Ecto neural progenitor cell (in vitro differentiated cells): ENCODE measurements around the gene LY6G6D.

ENCODE experiments used
- DNase-seq: peaks from one replicate; pipeline ENCODE4 v3.0.0-alpha.2; 2018; ENCODE audit warnings: low spot score

Gene LY6G6D

GRCh38 chr6:31720196-31720770 lies 5.1 kb downstream of the LY6G6D start:
- no peak for DNase-seq

GRCh38 chr6:31721351-31722020 lies 6.3 kb downstream of the LY6G6D start, which contains the start of gene LY6G6C:
TSS of gene LY6G6C (minus strand) at chr6:31721746. CDS start at chr6:31721679, 67 bp downstream.
- no peak for DNase-seq

GRCh38 chr6:31722173-31722572 lies 7.0 kb downstream of the LY6G6D start:
- no peak for DNase-seq

DNA sequence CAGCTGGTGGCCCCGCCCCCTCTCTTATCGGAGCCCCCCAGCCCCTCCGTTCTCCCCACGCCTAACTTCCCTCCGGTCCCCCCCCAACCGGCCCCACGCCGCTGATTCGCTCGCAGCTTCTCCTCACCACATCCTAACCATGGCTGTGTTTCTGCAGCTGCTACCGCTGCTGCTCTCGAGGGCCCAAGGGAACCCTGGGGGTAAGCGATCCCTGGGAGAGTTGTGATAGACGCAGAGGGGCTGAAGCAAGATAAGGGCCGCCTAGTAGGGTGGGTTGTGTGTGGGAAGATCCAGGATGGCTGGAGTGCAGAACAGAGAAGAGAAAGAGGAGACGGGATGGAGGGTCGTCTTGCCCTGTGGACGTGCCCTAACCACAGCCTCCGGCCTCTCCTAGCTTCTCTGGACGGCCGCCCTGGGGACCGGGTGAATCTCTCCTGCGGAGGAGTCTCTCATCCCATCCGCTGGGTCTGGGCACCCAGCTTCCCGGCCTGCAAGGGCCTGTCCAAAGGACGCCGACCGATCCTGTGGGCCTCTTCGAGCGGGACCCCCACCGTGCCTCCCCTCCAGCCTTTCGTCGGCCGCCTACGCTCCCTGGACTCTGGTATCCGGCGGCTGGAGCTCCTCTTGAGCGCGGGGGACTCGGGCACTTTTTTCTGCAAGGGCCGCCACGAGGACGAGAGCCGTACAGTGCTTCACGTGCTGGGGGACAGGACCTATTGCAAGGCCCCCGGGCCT lies 8.3 kb downstream of the LY6G6D start, which contains the start of gene MPIG6B:
Gene MPIG6B, plus strand, starts transcription at position 129 of the 735 bp plus-strand sequence. Its CDS starts 11 bp downstream, at position 140.
- DNase-seq: no peak

DNA sequence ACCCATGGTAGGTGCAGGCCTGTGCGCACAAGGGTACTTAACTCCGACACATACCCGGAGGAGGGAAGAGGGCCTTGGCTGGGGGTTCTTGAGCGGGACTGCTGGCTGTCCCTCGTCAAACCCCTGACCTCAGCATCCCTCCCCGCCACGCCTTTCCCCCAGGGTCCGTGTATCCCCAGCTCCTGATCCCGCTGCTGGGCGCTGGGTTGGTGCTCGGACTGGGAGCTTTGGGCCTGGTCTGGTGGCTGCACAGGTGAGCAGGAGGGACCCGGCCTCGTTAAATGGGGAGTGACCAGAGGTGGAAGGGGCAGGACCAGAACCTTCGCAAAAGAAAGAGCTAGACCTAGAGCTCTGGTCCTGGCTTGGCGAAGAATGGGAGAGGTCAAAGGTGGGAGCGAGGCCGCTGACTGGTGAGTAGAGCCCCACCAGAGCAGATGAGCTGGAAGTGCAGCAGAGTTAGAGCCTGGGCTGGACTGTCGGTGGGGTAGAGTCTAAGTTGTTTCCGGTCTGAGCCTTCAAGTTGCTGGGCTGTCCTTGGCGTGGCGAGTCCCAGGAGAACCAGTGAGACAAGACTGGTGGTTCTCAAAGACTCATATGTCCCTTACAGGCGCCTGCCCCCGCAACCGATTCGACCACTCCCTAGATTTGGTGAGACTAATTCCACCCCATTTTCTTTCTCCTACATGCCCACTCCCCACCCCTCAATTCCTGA lies 9.0 kb downstream of the LY6G6D start:
- no peak for DNase-seq

- DNase-seq: no peak
These were observed 10.6 kb downstream of the LY6G6D start for GRCh38 chr6:31725502-31726350.

GRCh38 chr6:31727034-31727716 lies 12.0 kb downstream of the LY6G6D start:
- no peak for DNase-seq

DNA sequence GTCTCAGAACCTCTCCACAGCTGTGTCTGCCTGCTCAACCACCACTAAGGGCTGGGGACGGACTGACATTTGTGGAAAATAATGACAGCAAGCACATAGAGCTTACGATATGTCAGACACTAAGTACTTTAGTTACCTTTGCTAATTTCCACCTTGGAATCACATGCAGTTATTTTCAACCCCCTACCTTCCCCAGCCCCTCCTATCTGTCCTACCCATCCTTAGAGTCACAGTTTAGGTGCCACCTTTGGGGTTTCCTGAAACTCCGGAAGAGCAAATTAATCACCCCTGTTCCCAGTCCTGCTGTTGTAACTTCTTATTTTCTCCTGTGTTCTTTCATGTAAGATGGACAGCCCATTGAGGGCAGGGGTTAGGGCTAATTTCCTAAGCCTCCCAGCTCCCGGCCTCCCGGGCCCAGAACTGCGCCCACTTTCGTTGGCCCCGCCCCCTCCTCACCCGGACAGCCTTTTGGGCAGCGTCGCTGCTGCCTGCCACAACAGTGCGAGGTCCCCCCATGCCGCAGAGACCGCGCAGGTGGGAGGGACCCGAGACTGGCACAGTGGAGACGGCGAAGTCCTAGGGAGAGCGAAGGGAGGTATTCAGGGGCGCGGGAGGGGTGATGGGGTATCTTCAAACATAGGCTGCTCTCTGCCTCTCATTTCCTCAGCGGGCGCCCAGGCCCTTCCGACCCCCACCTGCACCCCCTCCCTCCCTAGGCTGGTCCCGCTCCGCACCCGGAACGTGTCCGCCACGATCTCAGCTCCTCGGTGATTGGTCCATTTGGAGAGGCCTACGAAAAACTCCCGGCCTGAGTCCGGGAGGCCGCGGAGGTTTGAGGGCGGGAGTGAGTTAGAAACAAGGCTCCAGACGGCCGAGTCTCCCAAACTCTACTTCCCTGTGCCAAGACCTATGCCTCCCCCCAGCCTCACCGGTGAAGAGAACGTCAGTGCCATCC lies 12.8 kb downstream of the LY6G6D start:
- DNase-seq: no peak

DNA sequence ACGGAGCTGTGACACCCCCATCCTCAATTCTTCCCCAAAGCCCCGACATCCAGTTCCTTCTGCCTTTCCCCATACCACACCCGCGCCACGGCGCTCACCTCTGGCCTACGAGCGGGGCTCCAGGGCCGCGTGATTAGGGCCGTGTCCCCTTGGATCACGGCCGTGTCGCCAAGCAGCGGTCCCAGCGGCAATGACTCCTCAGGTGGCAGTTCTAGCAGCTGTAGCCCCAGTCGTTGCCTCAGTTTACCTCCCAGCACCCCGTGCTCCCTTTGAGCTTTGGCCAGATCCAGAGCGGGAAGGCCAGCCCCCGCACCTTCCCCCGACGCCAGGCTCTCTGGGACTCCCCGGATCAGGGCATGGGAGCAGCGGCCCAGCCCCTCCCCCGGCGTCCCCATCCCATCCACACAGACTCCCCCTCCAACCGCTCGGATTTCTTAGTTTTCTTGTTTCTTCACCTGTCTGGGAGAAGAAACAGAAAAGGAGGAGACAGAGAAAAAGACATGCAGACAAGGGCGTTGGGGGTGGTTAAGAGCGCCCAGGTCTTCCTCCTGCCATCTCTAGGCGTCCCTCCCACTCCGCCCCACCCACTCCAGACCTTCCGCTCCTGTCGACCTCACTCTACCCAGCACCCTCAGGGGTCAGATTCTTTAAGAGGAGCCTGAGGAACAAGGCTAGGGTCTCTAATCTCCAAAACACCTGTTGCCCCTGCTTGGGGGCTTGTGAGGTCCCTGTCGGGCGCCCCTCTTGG lies 13.8 kb downstream of the LY6G6D start, which contains the start of gene DDAH2:
Gene DDAH2, minus strand, starts transcription at position 533 of the 748 bp plus-strand sequence. Its CDS starts 138 bp downstream, at position 395.
- no peak for DNase-seq

GRCh38 chr6:31729515-31729978 lies 14.4 kb downstream of the LY6G6D start:
- peak; percentile 94 for DNase-seq

DNA sequence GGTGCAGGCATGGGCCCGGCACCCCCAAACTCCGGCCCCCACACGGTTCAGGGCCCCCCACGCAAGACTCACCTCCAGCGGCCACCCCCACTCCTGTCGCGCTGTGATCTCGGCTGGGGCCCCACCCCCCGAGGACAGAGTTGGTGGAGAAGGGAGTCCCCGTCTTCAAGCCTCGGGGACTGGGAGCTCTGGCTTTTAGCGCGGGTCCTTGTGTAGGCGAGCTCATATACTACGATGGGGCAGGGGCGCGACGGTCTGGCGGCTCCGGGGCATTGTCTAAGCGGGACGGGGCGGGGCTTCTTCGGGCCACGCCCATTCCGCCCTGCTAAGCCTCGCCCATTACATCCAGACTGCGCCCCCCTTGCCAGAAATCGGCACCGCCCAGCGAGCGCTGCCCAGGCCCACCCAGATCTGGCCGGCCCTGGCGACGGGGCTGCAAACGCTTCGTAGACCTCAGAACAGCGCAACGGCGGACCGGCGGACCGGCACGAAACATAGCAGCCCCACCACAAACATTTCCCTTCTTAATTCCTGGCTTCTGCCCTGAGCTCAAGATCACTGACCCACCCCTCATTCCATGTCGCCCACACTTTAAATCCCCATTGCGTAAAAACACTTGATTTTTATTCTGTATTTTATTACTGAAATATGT lies 15.0 kb downstream of the LY6G6D start:
- DNase-seq: peak; percentile 96

GRCh38 chr6:31730631-31731086 lies 15.5 kb downstream of the LY6G6D start:
- DNase-seq: no peak

GRCh38 chr6:31732029-31732428 lies 16.9 kb downstream of the LY6G6D start:
- no peak for DNase-seq

DNA sequence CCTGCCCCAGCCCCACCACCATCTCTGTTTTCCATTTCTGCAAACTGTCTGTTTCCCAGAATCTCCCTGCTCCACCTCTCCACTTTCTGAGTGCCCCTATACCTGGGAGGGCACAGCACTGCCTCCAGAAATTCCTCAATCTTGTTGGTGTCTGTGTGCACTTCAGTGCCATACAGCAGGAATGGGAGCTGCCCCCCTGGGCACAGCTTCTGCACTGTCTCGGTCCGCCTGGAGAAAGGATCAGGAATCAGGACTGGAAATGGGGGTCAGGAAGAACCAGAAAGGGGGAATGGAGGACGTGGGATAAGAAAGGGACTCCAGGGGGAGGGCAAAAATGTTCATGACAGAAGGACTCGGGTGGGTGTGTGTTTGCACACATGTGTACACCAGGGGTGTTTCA lies 18.6 kb downstream of the LY6G6D start:
- no peak for DNase-seq

DNA sequence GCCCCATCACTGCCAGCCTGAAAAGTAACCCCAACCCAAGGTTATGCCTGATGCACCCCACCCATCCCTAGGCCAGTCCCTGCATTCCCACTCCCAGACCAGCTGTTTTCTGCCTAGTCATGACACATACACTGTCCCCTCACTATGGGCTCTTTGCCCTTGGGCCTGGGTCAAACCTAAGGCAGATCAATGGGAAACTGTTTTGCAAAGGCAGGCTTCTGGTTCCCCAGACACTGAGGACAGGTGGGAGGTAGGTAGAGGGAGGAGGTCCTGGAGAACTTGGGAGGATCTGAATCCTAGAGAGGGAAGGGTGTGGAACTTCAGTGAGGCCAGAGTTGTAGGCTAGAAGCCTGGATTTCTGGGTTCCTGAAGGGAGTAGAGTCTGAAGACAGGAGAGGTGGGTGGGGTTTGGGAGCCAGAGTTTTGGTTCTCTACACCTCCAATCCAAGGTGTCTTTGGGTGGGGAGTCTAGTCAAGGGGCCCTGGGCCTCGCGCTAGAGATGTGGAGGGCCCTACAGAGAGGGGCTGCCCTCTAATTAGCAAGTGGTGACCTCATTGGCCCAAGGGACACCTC lies 19.2 kb downstream of the LY6G6D start:
- no peak for DNase-seq

DNA sequence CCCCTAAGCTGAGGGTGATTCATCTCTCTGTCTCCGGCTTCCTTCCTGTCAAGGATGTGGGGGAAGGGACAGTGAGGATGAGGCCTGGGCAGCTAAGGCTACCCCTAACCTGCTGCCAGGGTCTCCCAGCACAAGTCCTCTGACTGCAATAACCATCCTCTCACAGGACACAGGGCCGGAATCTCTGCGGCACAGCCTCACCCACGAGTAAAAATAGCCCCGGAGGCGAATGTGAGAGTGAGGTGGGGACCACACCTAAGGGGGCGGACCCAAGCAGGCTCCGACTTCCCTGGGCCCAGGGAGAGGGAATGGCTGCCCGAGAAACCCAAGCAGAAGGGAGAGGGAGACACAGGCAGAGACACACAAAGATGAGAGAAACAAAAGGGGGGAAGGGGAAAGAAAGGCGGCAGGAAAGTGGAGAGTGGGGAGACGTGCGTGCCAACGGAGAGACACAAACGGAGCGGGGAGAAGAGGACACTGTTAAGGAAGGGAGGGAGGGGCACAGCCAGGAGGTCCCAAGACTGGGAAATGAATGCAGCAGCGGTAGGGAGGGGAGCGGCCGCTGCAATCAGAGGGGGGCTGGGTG lies 19.8 kb downstream of the LY6G6D start:
- peak; percentile 58 for DNase-seq
